Stimulated activated CD4-positive, alpha-beta T cell treated with anti-CD3 and anti-CD28 coated beads, Interleukin-1b, Interleukin-23, amount 100 ng/mL, for 4 hours (primary cell): ENCODE results near the gene SFTPA2.
"Not testable (repeated sequence)": the region's sequence is repeated elsewhere in the genome, so short reads cannot be mapped to it uniquely, and the experiment has no call there.

Source experiments
- DNase-seq, 2 donors: peaks; one replicate each; pipeline ENCODE4 v3.0.0-alpha.2; 2020; ENCODE audit warnings: low read depth in 2 of 2

Gene SFTPA2

GRCh38 chr10:79559726-79560125 lies 481 bp downstream of the SFTPA2 start:
- DNase-seq, result no peak

GRCh38 chr10:79556961-79557360 lies 3.2 kb downstream of the SFTPA2 start:
- not testable (repeated sequence) for DNase-seq

DNA sequence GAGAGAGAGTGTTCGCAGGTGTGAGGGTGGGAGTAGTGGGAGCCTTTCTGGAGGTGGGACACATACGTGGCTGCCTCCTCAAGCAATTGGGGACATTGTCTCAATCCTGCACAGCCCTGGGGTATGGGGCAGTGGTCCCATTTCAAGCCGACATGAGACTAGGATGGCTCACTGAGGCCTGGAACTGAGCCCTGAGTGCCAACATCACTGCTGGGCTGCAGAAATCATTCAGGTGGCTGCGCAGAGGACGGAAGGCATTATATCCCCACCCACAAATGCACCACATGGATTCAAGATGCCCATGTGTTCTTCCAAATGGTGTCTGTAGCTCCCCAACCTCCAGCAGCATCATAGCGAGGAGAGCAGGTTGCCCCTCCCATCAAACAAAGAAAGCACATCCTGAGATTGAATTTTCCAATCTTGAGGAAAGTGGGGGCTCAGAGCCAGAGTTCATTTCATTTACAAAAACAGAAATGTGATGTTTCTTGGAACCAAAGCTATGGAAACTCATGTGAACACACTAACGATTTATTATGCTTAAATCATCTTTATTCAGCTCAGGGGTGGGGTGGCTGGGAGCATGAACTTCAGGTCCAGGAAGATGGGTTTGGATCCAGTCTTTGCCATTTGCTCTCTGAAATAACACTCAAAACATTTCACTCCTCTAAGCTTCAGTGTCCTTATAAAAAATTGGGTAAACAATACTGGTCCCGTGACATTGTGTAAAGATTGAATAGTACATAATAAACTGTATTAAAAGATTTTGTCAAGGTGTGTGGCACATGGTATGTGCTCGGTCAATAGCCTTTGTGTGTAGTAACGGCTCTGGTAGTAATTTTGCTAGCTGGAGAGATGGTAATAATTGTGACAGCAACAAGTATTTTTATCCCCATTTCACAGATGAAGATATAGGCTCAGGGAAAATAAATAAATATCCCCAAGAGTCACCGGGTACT lies 4.6 kb downstream of the SFTPA2 start:
- no peak for DNase-seq

DNA sequence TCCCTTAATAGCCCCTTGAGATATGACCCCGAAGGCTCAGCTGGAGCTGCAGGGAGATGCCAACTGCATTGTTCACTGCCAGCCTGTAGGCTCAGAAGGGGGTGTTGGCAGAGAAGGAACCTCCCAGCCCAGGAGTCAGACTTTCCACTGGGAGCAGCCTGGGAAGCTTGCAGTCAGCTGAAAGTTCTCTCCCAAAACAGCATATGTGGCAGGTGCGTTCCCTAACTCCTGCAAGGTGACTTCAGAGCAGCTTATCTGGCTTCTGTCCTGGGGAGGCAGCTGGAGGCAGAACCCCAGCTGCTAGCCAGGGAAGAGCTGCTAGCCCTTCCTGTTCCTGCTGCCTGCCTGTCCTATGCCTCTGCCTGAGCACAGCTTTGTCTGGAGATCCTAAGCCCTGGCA lies 8.1 kb downstream of the SFTPA2 start:
- no peak for DNase-seq

DNA sequence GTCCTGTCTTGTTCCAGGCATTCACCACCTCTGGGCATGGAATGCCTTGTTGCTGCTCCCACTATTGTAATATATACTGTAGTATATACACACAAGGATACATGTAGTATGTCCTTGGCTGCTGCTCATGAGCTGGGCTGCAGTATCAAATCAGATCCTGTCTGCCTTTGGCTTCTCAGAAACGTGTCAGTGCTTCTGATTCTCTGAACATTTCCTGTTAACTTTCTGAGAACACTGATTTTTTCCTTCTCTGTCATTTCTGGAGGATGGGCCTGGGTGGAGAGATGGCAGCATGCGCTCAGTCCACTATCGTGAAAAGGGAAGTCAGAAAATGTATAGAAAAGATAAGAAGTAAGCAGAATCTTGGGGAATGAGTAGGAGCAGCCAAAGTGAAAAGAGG lies 12.2 kb downstream of the SFTPA2 start:
- DNase-seq, result no peak

DNA sequence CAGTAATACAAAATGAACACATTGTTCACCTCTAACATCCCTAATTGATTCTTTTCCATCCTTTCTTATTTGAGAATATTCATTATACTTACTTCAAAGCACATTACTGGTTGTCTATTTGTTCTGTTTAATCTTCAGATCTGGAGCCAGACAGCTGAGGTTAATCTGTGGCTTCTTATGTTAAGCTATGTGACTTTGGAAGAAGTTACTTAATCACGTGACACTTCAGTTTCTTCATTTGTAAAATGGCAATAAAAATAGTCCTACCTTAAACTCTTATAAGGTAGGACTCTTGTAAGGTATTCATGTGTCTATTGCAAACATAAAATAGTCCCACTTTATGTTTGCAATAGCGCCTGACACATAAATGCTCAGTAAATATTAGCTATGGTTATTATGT lies 13.1 kb downstream of the SFTPA2 start:
- not testable (repeated sequence) for DNase-seq

DNA sequence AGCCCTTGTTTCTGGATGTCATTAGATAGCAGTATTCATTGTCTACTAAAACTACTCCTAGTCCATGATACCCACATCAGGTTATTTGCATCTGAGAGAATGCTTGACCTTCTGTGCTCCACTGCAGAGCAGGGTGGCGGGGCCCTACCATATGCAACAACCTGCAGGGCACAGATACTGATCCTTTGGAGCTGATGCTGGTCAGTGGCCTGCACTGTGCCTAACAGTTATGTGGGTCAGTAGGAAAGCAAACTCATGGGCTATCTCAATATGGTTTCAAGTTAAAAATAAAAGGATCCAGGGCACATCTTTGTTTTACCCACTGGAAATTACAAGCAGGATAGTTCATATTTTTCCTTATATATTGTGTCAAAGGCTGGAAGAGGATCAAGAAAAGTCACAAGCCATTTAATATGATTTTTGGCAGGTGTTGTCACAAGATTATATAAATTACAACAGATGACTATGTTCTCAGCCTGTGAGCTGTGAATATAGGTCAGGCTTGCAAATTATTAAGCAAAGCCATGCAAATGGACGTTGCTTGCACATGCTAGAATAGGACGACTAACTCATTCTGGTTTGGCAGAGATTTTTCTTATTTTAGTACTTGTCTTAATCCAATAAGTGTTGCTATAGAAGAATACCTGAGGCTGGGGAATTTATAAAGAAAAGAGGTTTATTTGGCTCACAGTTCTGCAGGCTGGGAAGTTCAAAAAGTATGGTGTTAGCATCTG lies 15.1 kb downstream of the SFTPA2 start:
- DNase-seq, result not testable (repeated sequence)

DNA sequence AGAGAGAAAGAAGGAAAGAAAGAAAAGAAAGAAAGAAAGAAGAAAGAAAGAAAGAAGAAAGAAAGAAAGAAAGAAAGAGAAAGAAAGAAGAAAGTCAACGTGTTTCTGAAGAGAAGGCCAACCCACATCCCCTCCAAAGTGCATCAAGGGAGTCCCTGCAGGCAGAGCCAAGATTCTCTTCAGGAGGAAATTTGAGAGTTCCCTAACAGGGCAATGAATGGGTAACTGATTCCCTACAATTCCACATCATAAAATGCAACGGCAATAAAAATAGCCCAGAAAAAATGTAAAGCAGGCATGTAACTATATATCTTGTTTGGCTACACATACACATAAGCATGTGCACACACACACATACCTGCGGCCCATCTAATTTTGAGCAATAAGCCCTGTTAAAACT lies 15.8 kb downstream of the SFTPA2 start:
- DNase-seq, result not testable (repeated sequence)

DNA sequence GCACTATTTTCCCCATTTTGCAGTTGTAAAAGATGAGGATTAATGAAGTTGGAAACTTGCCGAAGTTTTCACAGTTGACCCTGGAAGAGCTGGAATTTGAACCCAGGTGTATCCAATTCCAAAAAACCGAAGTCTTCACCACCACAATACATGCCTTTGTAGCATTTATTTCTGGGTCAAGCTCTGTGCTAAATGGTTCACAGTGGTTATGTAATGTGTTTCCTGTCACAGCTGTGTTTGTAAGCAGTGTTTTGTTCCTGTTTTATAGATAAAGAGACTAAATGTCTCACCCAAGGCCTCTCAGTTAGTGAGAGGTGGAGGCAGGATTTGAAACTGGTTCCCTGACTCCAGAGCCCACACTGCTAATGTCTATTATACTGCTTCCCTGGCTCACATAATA lies 17.6 kb downstream of the SFTPA2 start:
- no peak for DNase-seq

- DNase-seq, result not testable (repeated sequence)
Observed at GRCh38 chr10:79540930-79541329, 19.3 kb downstream of the SFTPA2 start.

- not testable (repeated sequence) for DNase-seq
Observed at GRCh38 chr10:79538311-79538710, 21.9 kb downstream of the SFTPA2 start.

DNA sequence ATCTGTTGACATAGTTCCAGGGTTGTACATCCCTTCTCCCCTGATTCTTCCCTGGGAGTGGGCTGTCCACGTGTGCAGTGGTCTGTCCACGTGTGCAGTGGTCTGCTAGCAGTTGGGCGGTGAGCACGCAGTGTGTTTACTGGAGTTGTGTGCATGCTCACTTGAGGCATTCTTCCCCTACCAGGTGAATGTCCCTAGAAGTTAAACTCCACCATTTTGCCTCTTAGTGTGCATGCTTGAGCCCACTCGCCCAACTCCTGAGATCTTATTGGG lies 26.4 kb downstream of the SFTPA2 start:
- not testable (repeated sequence) for DNase-seq

GRCh38 chr10:79533142-79533902 lies 26.9 kb downstream of the SFTPA2 start:
- DNase-seq, result not testable (repeated sequence)

GRCh38 chr10:79528261-79528660 lies 31.9 kb downstream of the SFTPA2 start:
- not testable (repeated sequence) for DNase-seq

DNA sequence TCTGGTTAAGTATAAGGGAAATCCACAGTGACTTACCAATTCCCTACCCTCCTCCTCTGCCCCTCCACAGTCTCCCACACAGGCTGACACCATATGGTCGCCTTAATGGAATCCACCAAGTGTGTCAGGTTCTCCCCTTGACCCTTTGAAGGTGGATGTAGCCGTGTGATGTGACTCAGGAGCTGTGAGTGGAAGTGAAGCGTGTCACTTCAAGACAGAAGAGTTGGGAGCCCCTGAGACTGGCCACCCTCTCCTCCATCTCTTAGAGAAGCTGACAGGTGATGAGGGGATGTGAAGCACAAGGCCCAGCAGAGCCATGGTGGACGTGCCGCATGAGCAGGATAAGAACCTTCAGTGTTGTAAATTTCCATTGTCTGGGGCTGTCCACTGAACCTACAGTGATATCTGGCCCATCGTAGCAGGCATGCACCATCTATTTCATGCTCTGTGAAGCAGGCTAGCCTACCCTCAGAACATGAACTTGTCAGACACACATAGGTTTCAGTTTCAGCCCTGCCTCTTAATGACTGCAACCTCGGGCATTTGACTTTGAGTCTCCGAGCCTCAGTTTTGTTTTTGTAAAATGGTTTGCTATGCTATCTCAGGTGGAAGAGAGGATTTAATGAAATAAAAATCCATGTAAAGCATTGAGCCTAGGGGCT lies 35.0 kb downstream of the SFTPA2 start:
- DNase-seq, result not testable (repeated sequence)

DNA sequence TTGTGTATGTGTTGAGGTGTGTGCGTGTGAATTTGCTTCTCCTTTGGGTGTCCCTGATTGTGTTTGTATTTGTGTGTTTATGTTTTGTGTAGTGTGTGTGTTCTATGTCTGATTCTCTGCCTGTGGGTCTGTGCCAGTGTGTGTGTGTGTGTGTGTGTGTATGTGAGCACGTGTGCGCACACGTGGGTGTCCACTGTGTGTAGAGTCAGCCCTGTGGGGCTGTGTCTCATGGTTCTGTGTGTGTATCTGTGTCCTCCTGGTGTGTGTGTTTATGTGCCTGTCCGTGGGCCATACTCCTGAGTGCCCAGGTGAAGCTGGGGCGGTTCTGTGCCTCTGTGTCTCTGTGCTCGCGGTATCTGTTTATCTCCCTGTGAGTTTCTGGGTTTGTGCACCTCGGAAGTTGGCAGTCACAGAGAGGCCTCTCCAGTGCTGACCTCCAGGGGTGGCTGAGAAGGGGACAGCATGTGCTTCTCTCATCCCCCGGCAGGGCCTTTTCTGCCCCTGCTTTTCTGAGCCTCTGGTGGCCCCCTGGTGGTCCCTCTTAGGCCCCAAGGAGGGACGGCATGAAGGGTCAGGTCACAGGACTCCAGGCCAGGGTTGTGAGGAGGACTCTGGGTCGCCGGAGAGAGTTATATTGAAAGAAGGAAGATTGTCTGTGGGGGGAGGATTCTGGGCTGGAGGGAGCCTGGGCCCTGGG lies 36.9 kb downstream of the SFTPA2 start:
- not testable (repeated sequence) for DNase-seq

DNA sequence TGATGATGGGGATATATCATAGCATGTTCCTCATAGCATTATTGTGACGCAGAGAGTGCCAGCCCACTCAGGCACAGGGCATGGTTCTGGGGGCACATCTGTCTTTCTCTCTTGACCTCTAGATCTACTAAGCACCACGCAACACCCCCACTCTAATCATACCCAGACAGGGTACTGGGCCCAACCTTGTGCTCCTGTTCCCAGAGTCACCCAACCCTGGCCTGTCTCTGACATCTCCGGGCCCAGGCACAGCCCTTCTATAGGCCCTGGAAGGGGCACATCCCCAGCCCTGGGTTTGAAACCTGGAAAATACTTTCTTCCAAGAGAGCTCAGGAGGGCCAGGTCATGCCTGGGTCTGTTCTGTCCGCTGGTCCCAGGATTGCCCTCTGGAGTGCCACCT lies 37.7 kb downstream of the SFTPA2 start:
- not testable (repeated sequence) for DNase-seq

DNA sequence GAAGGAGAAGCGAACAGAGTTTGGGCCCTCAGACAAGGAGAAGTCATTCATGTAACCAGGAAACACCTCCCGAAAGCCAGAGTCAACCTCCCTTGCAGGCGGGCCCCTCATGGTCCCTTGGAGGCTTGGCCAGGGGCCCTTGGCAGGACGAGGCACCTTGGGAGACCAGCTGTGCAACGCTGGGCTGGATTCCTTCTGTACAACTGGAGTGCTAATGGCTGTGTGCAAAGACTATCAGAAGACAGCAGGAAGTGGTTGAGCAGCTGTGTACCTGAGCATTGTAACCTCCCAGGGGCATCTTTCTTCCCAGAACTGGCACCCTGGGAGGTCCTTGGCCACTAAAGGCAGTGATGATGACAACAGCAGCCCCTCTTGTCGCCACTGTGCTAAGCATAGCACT lies 38.5 kb downstream of the SFTPA2 start:
- not testable (repeated sequence) for DNase-seq

- not testable (repeated sequence) for DNase-seq
Observed at GRCh38 chr10:79517567-79517966, 42.6 kb downstream of the SFTPA2 start.

- not testable (repeated sequence) for DNase-seq
Observed at GRCh38 chr10:79516532-79517205, 43.5 kb downstream of the SFTPA2 start.
